Neuronal stem cell (in vitro differentiated cells): ENCODE measurements around the gene RALGAPB.

ENCODE experiments used
- DNase-seq: peaks from one replicate; pipeline ENCODE4 v3.0.0-alpha.2; 2013; ENCODE audit warnings: low spot score
- H2AFZ ChIP-seq: one replicate; pipeline ENCODE4 v1.6.1; 2013; ENCODE audit warnings: mild to moderate bottlenecking, low read length, inconsistent platforms
- H2AK5ac ChIP-seq: 2 replicates; pipeline ENCODE4 v1.6.1; 2013; ENCODE audit warnings: low read depth, mild to moderate bottlenecking, inconsistent platforms, low read length, moderate library complexity, mixed read lengths
- H2BK120ac ChIP-seq: 2 replicates; pipeline ENCODE4 v1.6.1; 2013; ENCODE audit warnings: low read depth, mild to moderate bottlenecking, inconsistent platforms, low read length, moderate library complexity, mixed read lengths
- H2BK12ac ChIP-seq: one replicate; pipeline ENCODE4 v1.6.1; 2013; ENCODE audit warnings: low read length, inconsistent platforms
- H2BK15ac ChIP-seq: 2 replicates; pipeline ENCODE4 v1.6.1; 2013; ENCODE audit warnings: mild to moderate bottlenecking, low read length, inconsistent platforms, mixed read lengths
- H2BK5ac ChIP-seq: one replicate; pipeline ENCODE4 v1.6.1; 2013; ENCODE audit warnings: inconsistent platforms, mild to moderate bottlenecking, low read length, moderate library complexity
- H3K14ac ChIP-seq: one replicate; pipeline ENCODE4 v1.6.1; 2013; ENCODE audit warnings: low read length, inconsistent platforms
- H3K18ac ChIP-seq: 2 replicates; pipeline ENCODE4 v1.6.1; 2013; ENCODE audit warnings: low read length, inconsistent platforms
- H3K23ac ChIP-seq: 2 replicates; pipeline ENCODE4 v1.6.1; 2013; ENCODE audit warnings: low read depth, mild to moderate bottlenecking, mixed read lengths, low read length, inconsistent platforms; ENCODE audit not compliant: poor library complexity
- H3K27ac ChIP-seq: replicated peaks from 3 replicates; pipeline ENCODE4 v1.5.1; 2013; ENCODE audit warnings: low read length, inconsistent platforms
- H3K27me3 ChIP-seq, 3 experiments: 2 replicates each; pipeline ENCODE4 v1.6.1; 2013; ENCODE audit warnings: low read length in 3 of 3, mild to moderate bottlenecking in 2 of 3, inconsistent platforms in 1 of 3, low read depth in 1 of 3, mixed read lengths in 1 of 3, moderate library complexity in 1 of 3; ENCODE audit not compliant: control insufficient read depth in 3 of 3, insufficient read depth in 3 of 3
- H3K36me3 ChIP-seq, 2 donors: replicated peaks in 1 of 2; 2 replicates each; pipeline ENCODE4 v1.6.1; 2013; ENCODE audit warnings: low read length in 2 of 2; ENCODE audit not compliant: control insufficient read depth in 2 of 2, insufficient read depth in 2 of 2
- H3K4ac ChIP-seq: 2 replicates; pipeline ENCODE4 v1.6.1; 2013; ENCODE audit warnings: inconsistent platforms, mild to moderate bottlenecking, low read length, moderate library complexity
- H3K4me1 ChIP-seq, 2 donors: 1 replicate in 1 of 2; 2 replicates in 1 of 2; pipeline ENCODE4 v1.6.1; 2013; ENCODE audit warnings: low read length in 2 of 2, low read depth in 1 of 2; ENCODE audit not compliant: control insufficient read depth in 2 of 2, insufficient read depth in 1 of 2
- H3K4me2 ChIP-seq: one replicate; pipeline ENCODE4 v1.6.1; 2013; ENCODE audit warnings: mild to moderate bottlenecking, low read length, inconsistent platforms; ENCODE audit not compliant: insufficient read depth, poor library complexity, severe bottlenecking
- H3K4me3 ChIP-seq, 2 donors: 2 replicates each; pipeline ENCODE4 v1.5.1; 2013; ENCODE audit warnings: low read length in 2 of 2, mild to moderate bottlenecking in 2 of 2, inconsistent platforms in 1 of 2, moderate library complexity in 1 of 2
- H3K79me1 ChIP-seq: one replicate; pipeline ENCODE4 v1.6.1; 2013; ENCODE audit warnings: low read depth, mild to moderate bottlenecking, inconsistent platforms, low read length, moderate library complexity
- H3K9ac ChIP-seq: one replicate; pipeline ENCODE4 v1.6.1; 2013; ENCODE audit warnings: mild to moderate bottlenecking, low read depth, low read length, inconsistent platforms; ENCODE audit not compliant: poor library complexity
- H3K9me3 ChIP-seq, 2 donors: replicated peaks in 1 of 2; 2 replicates each; pipeline versions ENCODE3 to v1.6.1; 2013; ENCODE audit warnings: low read length in 2 of 2, mild to moderate bottlenecking in 2 of 2, inconsistent platforms in 1 of 2, low read depth in 1 of 2, mixed read lengths in 1 of 2, moderate library complexity in 1 of 2; ENCODE audit not compliant: control insufficient read depth in 2 of 2, insufficient read depth in 1 of 2
- H4K8ac ChIP-seq: one replicate; pipeline ENCODE4 v1.6.1; 2013; ENCODE audit warnings: low read depth, mild to moderate bottlenecking, inconsistent platforms, low read length, moderate library complexity
- H4K91ac ChIP-seq: one replicate; pipeline ENCODE4 v1.6.1; 2013; ENCODE audit warnings: low read length, low read depth, mild to moderate bottlenecking, inconsistent platforms; ENCODE audit not compliant: poor library complexity
- WGBS, 2 donors: extraction: QIAGEN DNeasy Blood & Tissue Kit; methylation state at CpG; one replicate each; pipeline ENCODE4 v1.1.7; 2013; ENCODE audit warnings: missing lambda C conversion rate in 2 of 2, mixed read lengths in 1 of 2; ENCODE audit not compliant: insufficient read length in 2 of 2, insufficient replicate concordance in 1 of 2; ENCODE audit errors: extremely low coverage in 2 of 2; 5-methylcytosine and 5-hydroxymethylcytosine counted together

RALGAPB gene

GRCh38 chr20:38548356-38549083 lies 75.9 kb downstream of the RALGAPB start:
- Histone ChIP-seq H3K27me3 (no peaks in the 10 kb centered on the region), H3K23ac (no peak overlapping the region), H2AFZ (no peak overlapping the region), H3K14ac (no peak overlapping the region), H3K9me3 (no peaks in the 10 kb centered on the region), H2BK15ac (no peak overlapping the region), H3K18ac (no peak overlapping the region), H3K4ac (no peak overlapping the region), H3K9ac (no peak overlapping the region), H3K27ac (no peak overlapping the region), H2BK5ac (no peak overlapping the region), H2BK12ac (no peak overlapping the region), H3K79me1 (no peaks in the 10 kb centered on the region), H3K4me3 (no peak overlapping the region), H4K8ac (no peak overlapping the region), H4K91ac (no peak overlapping the region), H3K4me1 (no peaks in the 10 kb centered on the region), H2AK5ac (no peak overlapping the region), H3K36me3 (peaks cover 13 to 98% of the 10 kb centered on the region in 2 donors), H3K4me2 (no peak overlapping the region), H2BK120ac (no peak overlapping the region)
- no CpG with 5 or more reads among the region's 3 CpGs for WGBS, 2 donors
- no peak for DNase-seq

DNA sequence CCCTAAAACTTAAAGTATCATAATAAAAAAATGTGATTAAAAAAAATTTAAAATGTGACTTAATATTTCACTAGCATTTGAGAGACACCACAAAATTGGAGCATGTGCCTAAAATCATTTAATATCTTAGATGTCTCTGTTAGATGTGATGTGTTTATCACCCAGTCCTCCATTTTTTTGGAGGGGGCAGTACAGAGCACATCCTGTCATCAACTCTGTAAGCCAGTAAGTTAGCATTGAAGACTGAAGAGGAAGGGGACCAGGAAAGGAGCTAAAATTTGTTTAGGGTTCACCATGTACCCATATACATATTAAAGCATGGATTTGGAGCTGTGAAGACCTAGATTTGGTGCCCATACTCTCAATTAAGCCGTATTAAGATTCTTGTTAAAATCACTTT lies 77.6 kb downstream of the RALGAPB start:
- DNase-seq: no peak
- Histone ChIP-seq H3K27ac (no peak overlapping the region), H3K9me3 (peaks cover 0 to 5% of the 10 kb centered on the region in 2 donors), H2AFZ (no peak overlapping the region), H3K79me1 (no peaks in the 10 kb centered on the region), H2AK5ac (no peak overlapping the region), H3K4me1 (no peaks in the 10 kb centered on the region), H4K91ac (no peak overlapping the region), H2BK120ac (no peak overlapping the region), H3K23ac (no peak overlapping the region), H4K8ac (no peak overlapping the region), H2BK15ac (no peak overlapping the region), H3K4ac (no peak overlapping the region), H3K4me2 (no peak overlapping the region), H3K36me3 (peaks cover 13 to 99% of the 10 kb centered on the region in 2 donors), H2BK5ac (no peak overlapping the region), H2BK12ac (no peak overlapping the region), H3K14ac (no peak overlapping the region), H3K4me3 (no peak overlapping the region), H3K27me3 (no peaks in the 10 kb centered on the region), H3K18ac (no peak overlapping the region), H3K9ac (no peak overlapping the region)
- no CpG with 5 or more reads among the region's 1 CpG for WGBS, 2 donors

GRCh38 chr20:38551056-38551626 lies 78.5 kb downstream of the RALGAPB start:
- Histone ChIP-seq H2BK5ac (no peak overlapping the region), H3K9me3 (peaks cover 0 to 5% of the 10 kb centered on the region in 2 donors), H3K36me3 (peaks cover 11 to 99% of the 10 kb centered on the region in 2 donors), H3K23ac (no peak overlapping the region), H3K4ac (no peak overlapping the region), H2AFZ (no peak overlapping the region), H3K27me3 (no peaks in the 10 kb centered on the region), H3K14ac (no peak overlapping the region), H4K91ac (no peak overlapping the region), H2BK120ac (no peak overlapping the region), H4K8ac (no peak overlapping the region), H2BK15ac (no peak overlapping the region), H3K4me1 (no peaks in the 10 kb centered on the region), H2BK12ac (no peak overlapping the region), H3K27ac (no peak overlapping the region), H2AK5ac (no peak overlapping the region), H3K79me1 (no peaks in the 10 kb centered on the region), H3K4me2 (no peak overlapping the region), H3K4me3 (no peak overlapping the region), H3K18ac (no peak overlapping the region), H3K9ac (no peak overlapping the region)
- DNase-seq: no peak
- WGBS, 2 donors: no CpG with 5 or more reads among the region's 7 CpGs

- Histone ChIP-seq H3K23ac (no peak overlapping the region), H2AK5ac (no peak overlapping the region), H3K4ac (no peak overlapping the region), H3K36me3 (peaks cover 9 to 100% of the 10 kb centered on the region in 2 donors), H3K27me3 (no peaks in the 10 kb centered on the region), H2BK15ac (no peak overlapping the region), H4K91ac (no peak overlapping the region), H2BK12ac (no peak overlapping the region), H3K4me3 (no peak overlapping the region), H3K9me3 (peaks cover 0 to 5% of the 10 kb centered on the region in 2 donors), H3K4me2 (no peak overlapping the region), H2BK120ac (no peak overlapping the region), H3K14ac (no peak overlapping the region), H3K18ac (no peak overlapping the region), H4K8ac (no peak overlapping the region), H2AFZ (no peak overlapping the region), H2BK5ac (no peak overlapping the region), H3K79me1 (no peaks in the 10 kb centered on the region), H3K4me1 (no peaks in the 10 kb centered on the region), H3K27ac (no peak overlapping the region), H3K9ac (no peak overlapping the region)
- 100% methylated on average over 1 of the region's 2 CpGs for WGBS, 2 donors
- DNase-seq: no peak
Observed at GRCh38 chr20:38554986-38555385, 82.3 kb downstream of the RALGAPB start.
